GM21825 (cell line): Measurements from ENCODE around the gene C1QTNF9.
A peak's percentile ranks its signal among the peaks of the same experiment; 100 is the strongest.
"Not testable (repeated sequence)": the region's sequence is repeated elsewhere in the genome, so short reads cannot be mapped to it uniquely, and the experiment has no call there.

Source experiments
- ATAC-seq: cut with Tn5 transposase; IDR thresholded peaks from one replicate; pipeline ENCODE4 v1.9.1; 2021; ENCODE audit warnings: mild to moderate bottlenecking, moderate library complexity; ENCODE audit not compliant: unreplicated experiment

C1QTNF9 gene

GRCh38 chr13:24309300-24309699, at the start of gene C1QTNF9:
C1QTNF9 (plus strand) TSS chr13:24309580; CDS start chr13:24316004, 6,424 bp downstream.
- not testable (repeated sequence) for ATAC-seq

- no peak for ATAC-seq
Observed at GRCh38 chr13:24261566-24261965, 47.8 kb upstream of the C1QTNF9 start.

GRCh38 chr13:24263632-24264031, 45.7 kb upstream of the C1QTNF9 start:
- ATAC-seq: no peak

GRCh38 chr13:24264976-24265375, 44.4 kb upstream of the C1QTNF9 start:
- peak; percentile 64 for ATAC-seq

GRCh38 chr13:24265453-24265852, 43.9 kb upstream of the C1QTNF9 start:
- ATAC-seq: no peak

- ATAC-seq: no peak
Observed at GRCh38 chr13:24267274-24267673, 42.1 kb upstream of the C1QTNF9 start.

GRCh38 chr13:24267801-24268200, 41.6 kb upstream of the C1QTNF9 start:
- ATAC-seq: no peak

GRCh38 chr13:24269821-24270220, 39.6 kb upstream of the C1QTNF9 start:
- no peak for ATAC-seq

GRCh38 chr13:24270639-24271141, 38.7 kb upstream of the C1QTNF9 start:
- ATAC-seq: peak; percentile 33

- no peak for ATAC-seq
Observed at GRCh38 chr13:24271231-24271600, 38.2 kb upstream of the C1QTNF9 start.

GRCh38 chr13:24271601-24272451, 37.6 kb upstream of the C1QTNF9 start:
- peak; percentile 41 for ATAC-seq

- no peak for ATAC-seq
Observed at GRCh38 chr13:24272452-24273161, 36.8 kb upstream of the C1QTNF9 start.

- no peak for ATAC-seq
Observed at GRCh38 chr13:24273926-24274325, 35.5 kb upstream of the C1QTNF9 start.

- peak; percentile 69 for ATAC-seq
Observed at GRCh38 chr13:24274452-24275021, 34.8 kb upstream of the C1QTNF9 start.

- ATAC-seq: no peak
Observed at GRCh38 chr13:24275041-24275440, 34.3 kb upstream of the C1QTNF9 start.

GRCh38 chr13:24276306-24276705, 33.1 kb upstream of the C1QTNF9 start:
- no peak for ATAC-seq

- no peak for ATAC-seq
Observed at GRCh38 chr13:24276861-24277260, 32.5 kb upstream of the C1QTNF9 start.

- ATAC-seq: no peak
Observed at GRCh38 chr13:24277761-24278160, 31.6 kb upstream of the C1QTNF9 start.

GRCh38 chr13:24279327-24280110, 29.9 kb upstream of the C1QTNF9 start:
- ATAC-seq: no peak

GRCh38 chr13:24280720-24281119, 28.7 kb upstream of the C1QTNF9 start:
- ATAC-seq: no peak
